Epithelial cell of proximal tubule (primary cell): Measurements from ENCODE around the gene MEGF9. TPM values are rescaled to one million over a fixed set of nuclear protein-coding genes. Genes with fewer than 3 reads are reported as not detected.

ENCODE experiments used
- DNase-seq: peaks from one replicate; pipeline ENCODE4 v3.0.0-alpha.2; 2011; ENCODE audit warnings: low read depth
- H3K4me3 ChIP-seq: 2 replicates; pipeline ENCODE4 v1.5.1; 2011; ENCODE audit warnings: low read depth, mild to moderate bottlenecking, low read length
- CTCF ChIP-seq: conservative IDR thresholded peaks from 2 replicates; pipeline ENCODE4 v1.5.1; 2012; ENCODE audit warnings: low read depth, mild to moderate bottlenecking, low read length
- total RNA-seq: library from RNA; depleted of rRNA; stranded (reverse); fragments of >200 nt; gene quantifications from 2 replicates; pipeline ENCODE4 v1.2.3, GENCODE V29; 2015

MEGF9 gene
- total RNA-seq, 1 donor from 2014 or later: 11.1 TPM

GRCh38 chr9:120663380-120663779 lies 50.9 kb downstream of the MEGF9 start:
- no peak overlapping the region for H3K4me3 ChIP-seq
- DNase-seq: no peak
- TF ChIP-seq CTCF: no peak

GRCh38 chr9:120662513-120662912 lies 51.8 kb downstream of the MEGF9 start:
- no peak overlapping the region for H3K4me3 ChIP-seq
- TF ChIP-seq CTCF: no peak
- no peak for DNase-seq

GRCh38 chr9:120659676-120660075 lies 54.6 kb downstream of the MEGF9 start:
- TF ChIP-seq CTCF: no peak
- DNase-seq: no peak
- H3K4me3 ChIP-seq: no peak overlapping the region

- no peak for TF ChIP-seq CTCF
- no peak overlapping the region for H3K4me3 ChIP-seq
- DNase-seq: no peak
Observed at GRCh38 chr9:120659209-120659608, 55.1 kb downstream of the MEGF9 start.

GRCh38 chr9:120655005-120655622 lies 59.2 kb downstream of the MEGF9 start:
- TF ChIP-seq CTCF: no peak
- no peak overlapping the region for H3K4me3 ChIP-seq
- DNase-seq: peak; percentile 15

- DNase-seq: no peak
- no peak for TF ChIP-seq CTCF
Observed at GRCh38 chr9:120654272-120654671, 60.0 kb downstream of the MEGF9 start.

GRCh38 chr9:120653762-120654161 lies 60.5 kb downstream of the MEGF9 start:
- DNase-seq: no peak
- TF ChIP-seq CTCF: no peak
- no peak overlapping the region for H3K4me3 ChIP-seq

More at GRCh38 chr9:120654272-120654671, 60.0 kb downstream of the MEGF9 start:
- H3K4me3 ChIP-seq: no peak overlapping the region
